IPS-NIHi11 (cell line): ENCODE results near the gene ISCU.
"Not testable (repeated sequence)": the region's sequence is repeated elsewhere in the genome, so short reads cannot be mapped to it uniquely, and the experiment has no call there.

Experiments
- DNase-seq: peaks from one replicate; pipeline ENCODE4 v3.0.0; 2012; ENCODE audit warnings: mixed read lengths, low spot score

Gene ISCU

GRCh38 chr12:108589028-108589839 is 26.8 kb downstream of the ISCU start:
- DNase-seq: peak; percentile 68

- DNase-seq: no peak
These were observed 27.4 kb downstream of the ISCU start for GRCh38 chr12:108589840-108590229.

- not testable (repeated sequence) for DNase-seq
These were observed 28.1 kb downstream of the ISCU start for GRCh38 chr12:108590463-108590862.

- DNase-seq: no peak
These were observed 29.0 kb downstream of the ISCU start for GRCh38 chr12:108591267-108591980.

GRCh38 chr12:108592033-108592909 is 29.9 kb downstream of the ISCU start:
- DNase-seq: no peak

GRCh38 chr12:108594323-108594903 is 32.0 kb downstream of the ISCU start:
- no peak for DNase-seq

GRCh38 chr12:108594960-108595710 is 32.7 kb downstream of the ISCU start:
- no peak for DNase-seq

- no peak for DNase-seq
These were observed 33.6 kb downstream of the ISCU start for GRCh38 chr12:108595711-108596647.

- DNase-seq: no peak
These were observed 34.6 kb downstream of the ISCU start for GRCh38 chr12:108596854-108597558.

GRCh38 chr12:108597559-108598471 is 35.4 kb downstream of the ISCU start, which contains the start of gene TMEM119:
TMEM119 (minus strand) TSS chr12:108598084; CDS start chr12:108592383, 5,701 bp downstream.
- DNase-seq: peak; percentile 59

- DNase-seq: no peak
These were observed 36.3 kb downstream of the ISCU start for GRCh38 chr12:108598553-108599250.

- DNase-seq: no peak
These were observed 37.1 kb downstream of the ISCU start for GRCh38 chr12:108599541-108599940.

- DNase-seq: no peak
These were observed 37.7 kb downstream of the ISCU start for GRCh38 chr12:108599948-108600701.

GRCh38 chr12:108600702-108601007 is 38.3 kb downstream of the ISCU start:
- DNase-seq: no peak

GRCh38 chr12:108602209-108602705 is 39.9 kb downstream of the ISCU start:
- no peak for DNase-seq

- DNase-seq: no peak
These were observed 40.7 kb downstream of the ISCU start for GRCh38 chr12:108602976-108603704.
